GM12878 (cell line): ENCODE results near the gene GYG2. TPM values are rescaled to one million over a fixed set of nuclear protein-coding genes. Genes with fewer than 3 reads are reported as not detected.

Source experiments
- ATAC-seq: fragments of 200-7000 bp; cut with Tn5 transposase; 3 replicates; pipeline ENCODE4 v1.9.1; 2020; ENCODE audit warnings: mild to moderate bottlenecking, moderate library complexity
- BruUV-seq: library from RNA; stranded (reverse); fragments of 400-500 nt; replicated peaks from 2 replicates; lab custom pipeline; 2021; lab: Mats Ljungman, UMichigan
- CTCF ChIA-PET: fragments of 300-600 bp; sonication (Branson Sonifier 250); formaldehyde crosslinking; extraction: SDS; loops from one replicate; lab custom pipeline; 2021; ENCODE audit warnings: inconsistent platforms; lab: Yijun Ruan, JAX
- POLR2A ChIA-PET: fragments of 350-600 bp; formaldehyde crosslinking; extraction: SDS; loops from one replicate; lab custom pipeline; 2021; ENCODE audit warnings: inconsistent platforms; lab: Charles Lee
- RAD21 ChIA-PET: fragments of 300-600 bp; sonication (Branson Sonifier 250); formaldehyde crosslinking; loops from one replicate; lab custom pipeline; 2023; ENCODE audit warnings: antibody characterized with exemption; ENCODE audit not compliant: unreplicated experiment; lab: Charles Lee
- SMC1A ChIA-PET: fragments of 300-600 bp; sonication (Branson Sonifier 250); formaldehyde crosslinking; loops from one replicate; lab custom pipeline; 2023; ENCODE audit not compliant: unreplicated experiment, uncharacterized antibody; lab: Charles Lee
- DNase-seq: peaks from one replicate; pipeline ENCODE4 v3.0.0-alpha.2; 2011; ENCODE audit warnings: low read depth, low spot score
- FAIRE-seq: peaks from 3 replicates; lab custom pipeline; 2011; peaks lifted over from hg19 to GRCh38; lab: Jason Lieb, UNC
- H2AFZ ChIP-seq: 2 replicates; pipeline ENCODE4 v1.6.0; 2011; ENCODE audit warnings: low read depth, low read length, control low read depth; ENCODE audit not compliant: control insufficient read depth
- H3K27ac ChIP-seq: 2 replicates; pipeline ENCODE4 v1.5.1; 2011; ENCODE audit warnings: control low read depth; ENCODE audit not compliant: control insufficient read depth, insufficient read depth
- H3K27me3 ChIP-seq, 2 experiments: replicated peaks in 1 of 2; 2 replicates each; pipeline versions ENCODE4 v1.6.0 to v1.6.1; 2011; ENCODE audit warnings: low read length in 1 of 2; ENCODE audit not compliant: control insufficient read depth in 2 of 2, insufficient read depth in 2 of 2
- H3K36me3 ChIP-seq, 2 experiments: 2 replicates each; pipeline ENCODE4 v1.5.1; 2011; ENCODE audit warnings: low read length in 1 of 2; ENCODE audit not compliant: control insufficient read depth in 2 of 2, insufficient read depth in 2 of 2
- H3K4me1 ChIP-seq: 2 replicates; pipeline ENCODE4 v1.6.1; 2011; ENCODE audit warnings: mild to moderate bottlenecking, low read length, moderate library complexity, mixed read lengths; ENCODE audit not compliant: control insufficient read depth, insufficient read depth
- H3K4me2 ChIP-seq: 2 replicates; pipeline ENCODE4 v1.6.0; 2011; ENCODE audit warnings: control low read depth; ENCODE audit not compliant: control insufficient read depth, insufficient read depth
- H3K4me3 ChIP-seq: fragments of 200-600 bp; sonication (generic); 2 replicates; pipeline ENCODE4 v1.5.1; 2016
- H3K79me2 ChIP-seq: 2 replicates; pipeline ENCODE4 v1.6.0; 2011; ENCODE audit warnings: low read length; ENCODE audit not compliant: control insufficient read depth, insufficient read depth
- H3K9ac ChIP-seq: 2 replicates; pipeline ENCODE4 v1.8.0; 2011; ENCODE audit warnings: low read length, control low read depth, mixed read lengths; ENCODE audit not compliant: control insufficient read depth, insufficient read depth
- H3K9me3 ChIP-seq: replicated peaks from 3 replicates; pipeline ENCODE4 v1.5.1; 2011; ENCODE audit warnings: mild to moderate bottlenecking, low read length; ENCODE audit not compliant: control insufficient read depth, insufficient read depth
- H4K20me1 ChIP-seq: 2 replicates; pipeline ENCODE4 v1.6.0; 2011; ENCODE audit not compliant: control insufficient read depth, insufficient read depth
- BCL11A ChIP-seq: IDR thresholded peaks from 2 replicates; pipeline ENCODE4 v1.6.1; 2011; ENCODE audit warnings: low read depth, low read length
- CHD1 ChIP-seq: IDR thresholded peaks from 2 replicates; pipeline ENCODE4 v1.6.1; 2012; ENCODE audit warnings: low read depth, low read length, improper control_type of control experiment
- GABPA ChIP-seq: IDR thresholded peaks from 2 replicates; pipeline ENCODE4 v1.6.1; 2014; ENCODE audit warnings: antibody characterized with exemption, low read depth, mild to moderate bottlenecking, inconsistent platforms
- GATAD2B ChIP-seq: fragments of 450-650 bp; conservative IDR thresholded peaks from 2 replicates; pipeline ENCODE4 v1.6.1; 2017; ENCODE audit warnings: low read depth, mild to moderate bottlenecking, moderate library complexity
- IRF4 ChIP-seq: IDR thresholded peaks from 2 replicates; pipeline ENCODE4 v1.6.1; 2011; ENCODE audit warnings: low read depth, low read length
- KLF5 ChIP-seq: fragments of 450-650 bp; IDR thresholded peaks from 2 replicates; pipeline ENCODE4 v1.6.1; 2014; ENCODE audit warnings: mild to moderate bottlenecking; ENCODE audit not compliant: partially characterized antibody
- MAX ChIP-seq: IDR thresholded peaks from 2 replicates; pipeline ENCODE4 v1.6.1; 2012; ENCODE audit warnings: low read depth, low read length, improper control_type of control experiment
- NR2F1 ChIP-seq: fragments of 450-650 bp; conservative IDR thresholded peaks from 2 replicates; pipeline ENCODE4 v1.6.1; 2017; ENCODE audit warnings: mild to moderate bottlenecking
- POLR2A ChIP-seq: IDR thresholded peaks from 2 replicates; pipeline ENCODE4 v1.6.1; 2011; ENCODE audit warnings: low read depth, mild to moderate bottlenecking, low read length
- POLR2AphosphoS5 ChIP-seq: IDR thresholded peaks from 2 replicates; pipeline ENCODE4 v1.6.1; 2011; ENCODE audit warnings: mild to moderate bottlenecking, low read length, inconsistent platforms
- RFX5 ChIP-seq: IDR thresholded peaks from 2 replicates; pipeline ENCODE4 v1.6.1; 2011; ENCODE audit warnings: low read depth, low read length, improper control_type of control experiment
- RUNX3 ChIP-seq: IDR thresholded peaks from 2 replicates; pipeline ENCODE4 v1.6.1; 2012; ENCODE audit warnings: low read length, inconsistent platforms
- SP1 ChIP-seq: IDR thresholded peaks from one replicate; pipeline ENCODE4 v1.6.1; 2011; ENCODE audit warnings: low read depth, low read length
- SREBF1 ChIP-seq: IDR thresholded peaks from 2 replicates; pipeline ENCODE4 v1.6.1; 2012; ENCODE audit warnings: mild to moderate bottlenecking, low read length
- YBX1 ChIP-seq: fragments of 450-650 bp; IDR thresholded peaks from 2 replicates; pipeline ENCODE4 v1.6.1; 2016; ENCODE audit warnings: antibody characterized with exemption
- ZBTB40 ChIP-seq: fragments of 450-650 bp; IDR thresholded peaks from 2 replicates; pipeline ENCODE4 v1.6.1; 2016; ENCODE audit warnings: mild to moderate bottlenecking, moderate library complexity, borderline replicate concordance
- WGBS: methylation state at CpG from one replicate; pipeline ENCODE4 v1.1.6; 2016; ENCODE audit warnings: low lambda C conversion rate; ENCODE audit not compliant: insufficient replicate concordance, insufficient coverage; ENCODE audit errors: missing lambda C conversion rate; 5-methylcytosine and 5-hydroxymethylcytosine counted together
- in situ Hi-C: fragments of 300-500 bp; cut with MboI; formaldehyde crosslinking; loops from 9 replicates; pipeline ENCODE4 v1.14.3; 2018; ENCODE audit warnings: mixed read lengths
- intact Hi-C: fragments of 100-400 bp; cut with micrococcal nuclease; formaldehyde crosslinking; loops from one replicate; pipeline ENCODE4 v1.14.2; 2022; ENCODE audit not compliant: unreplicated experiment
- polyA plus RNA-seq, 11 experiments: library from polyadenylated mRNA; depleted of rRNA in 4 of 11; unstranded in 6 of 11; stranded (reverse) in 5 of 11; fragments of >200 nt; fragmentation: Nextera tagmentation in 4 of 11; fragmentation: Illumina TruSeq in 1 of 11; extraction: Ambion mirVana in 4 of 11; extraction: Trizol in 1 of 11; gene quantifications; 1 replicate in 1 of 11; 2 replicates in 10 of 11; pipeline versions ENCODE4 v1.2.1 to v1.2.3, GENCODE V29; 2011 to 2016; ENCODE audit warnings: inconsistent platforms in 2 of 11, missing spikeins in 2 of 11, low read depth in 1 of 11
- total RNA-seq, 4 experiments: library from RNA; depleted of rRNA in 3 of 4; stranded (reverse); fragments of >200 nt in 3 of 4; fragmentation: Illumina TruSeq in 1 of 4; extraction: Trizol in 1 of 4; gene quantifications; 2 replicates each; pipeline versions ENCODE4 v1.2.1 to v1.2.3, GENCODE V29; 2013 to 2021
- TF ChIP-seq, protein P1 (sequence below): fragments of 150-350 bp; IDR thresholded peaks from 2 replicates; pipeline ENCODE4 v1.6.1; 2014; ENCODE audit warnings: mild to moderate bottlenecking, low read depth, low read length
- TF ChIP-seq, protein P2 (sequence below): fragments of 450-650 bp; IDR thresholded peaks from 2 replicates; pipeline ENCODE4 v1.6.1; 2017; ENCODE audit warnings: mild to moderate bottlenecking, moderate library complexity

GYG2 gene
- total and polyA plus RNA-seq, 10 of the 15 experiments (the other 5 are each of a cell fraction or from before 2014, with no cell fraction given) = 0.05 TPM; not detected in 9

GRCh38 chrX:2908125-2908685 lies 79.5 kb downstream of the GYG2 start:
- 50% methylated on average over 2 of the region's 2 CpGs for WGBS
- ChIA-PET POLR2A (no interaction called here), SMC1A (no interaction called here), CTCF (interaction anchor here (0.6 kb wide), 1 partner anchor 33 kb away, joined by 3 read pairs; no protein-coding TSS in a partner anchor), RAD21 (no interaction called here)
- intact Hi-C loops (no loop called here), in situ Hi-C loops (no loop called here)
- Histone ChIP-seq H3K27ac (no peak overlapping the region), H3K27me3 (no peaks in the 10 kb centered on the region), H3K9me3 (no peaks in the 10 kb centered on the region; the same call in 1 of the 3 replicates), H3K4me1 (no peaks in the 10 kb centered on the region), H3K79me2 (no peaks in the 10 kb centered on the region), H2AFZ (no peak overlapping the region), H3K4me3 (no peak overlapping the region), H3K9ac (no peak overlapping the region), H3K4me2 (no peak overlapping the region), H4K20me1 (no peaks in the 10 kb centered on the region), H3K36me3 (no peaks in the 10 kb centered on the region)
- BruUV-seq = no TSS peak
- FAIRE-seq (no peak), DNase-seq (no peak), ATAC-seq (no peak)
- TF ChIP-seq YBX1 (no peak), GABPA (no peak), MAX (no peak), GATAD2B (no peak), CHD1 (no peak), IRF4 (no peak), BCL11A (no peak), ZBTB40 (no peak), SP1 (no peak), NR2F1 (no peak), RFX5 (no peak), RUNX3 (no peak), SREBF1 (no peak), POLR2A (no peak), KLF5 (no peak), POLR2AphosphoS5 (no peak)
- TF ChIP-seq, protein P1, sequence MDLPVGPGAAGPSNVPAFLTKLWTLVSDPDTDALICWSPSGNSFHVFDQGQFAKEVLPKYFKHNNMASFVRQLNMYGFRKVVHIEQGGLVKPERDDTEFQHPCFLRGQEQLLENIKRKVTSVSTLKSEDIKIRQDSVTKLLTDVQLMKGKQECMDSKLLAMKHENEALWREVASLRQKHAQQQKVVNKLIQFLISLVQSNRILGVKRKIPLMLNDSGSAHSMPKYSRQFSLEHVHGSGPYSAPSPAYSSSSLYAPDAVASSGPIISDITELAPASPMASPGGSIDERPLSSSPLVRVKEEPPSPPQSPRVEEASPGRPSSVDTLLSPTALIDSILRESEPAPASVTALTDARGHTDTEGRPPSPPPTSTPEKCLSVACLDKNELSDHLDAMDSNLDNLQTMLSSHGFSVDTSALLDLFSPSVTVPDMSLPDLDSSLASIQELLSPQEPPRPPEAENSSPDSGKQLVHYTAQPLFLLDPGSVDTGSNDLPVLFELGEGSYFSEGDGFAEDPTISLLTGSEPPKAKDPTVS = no peak
- TF ChIP-seq, protein P2, sequence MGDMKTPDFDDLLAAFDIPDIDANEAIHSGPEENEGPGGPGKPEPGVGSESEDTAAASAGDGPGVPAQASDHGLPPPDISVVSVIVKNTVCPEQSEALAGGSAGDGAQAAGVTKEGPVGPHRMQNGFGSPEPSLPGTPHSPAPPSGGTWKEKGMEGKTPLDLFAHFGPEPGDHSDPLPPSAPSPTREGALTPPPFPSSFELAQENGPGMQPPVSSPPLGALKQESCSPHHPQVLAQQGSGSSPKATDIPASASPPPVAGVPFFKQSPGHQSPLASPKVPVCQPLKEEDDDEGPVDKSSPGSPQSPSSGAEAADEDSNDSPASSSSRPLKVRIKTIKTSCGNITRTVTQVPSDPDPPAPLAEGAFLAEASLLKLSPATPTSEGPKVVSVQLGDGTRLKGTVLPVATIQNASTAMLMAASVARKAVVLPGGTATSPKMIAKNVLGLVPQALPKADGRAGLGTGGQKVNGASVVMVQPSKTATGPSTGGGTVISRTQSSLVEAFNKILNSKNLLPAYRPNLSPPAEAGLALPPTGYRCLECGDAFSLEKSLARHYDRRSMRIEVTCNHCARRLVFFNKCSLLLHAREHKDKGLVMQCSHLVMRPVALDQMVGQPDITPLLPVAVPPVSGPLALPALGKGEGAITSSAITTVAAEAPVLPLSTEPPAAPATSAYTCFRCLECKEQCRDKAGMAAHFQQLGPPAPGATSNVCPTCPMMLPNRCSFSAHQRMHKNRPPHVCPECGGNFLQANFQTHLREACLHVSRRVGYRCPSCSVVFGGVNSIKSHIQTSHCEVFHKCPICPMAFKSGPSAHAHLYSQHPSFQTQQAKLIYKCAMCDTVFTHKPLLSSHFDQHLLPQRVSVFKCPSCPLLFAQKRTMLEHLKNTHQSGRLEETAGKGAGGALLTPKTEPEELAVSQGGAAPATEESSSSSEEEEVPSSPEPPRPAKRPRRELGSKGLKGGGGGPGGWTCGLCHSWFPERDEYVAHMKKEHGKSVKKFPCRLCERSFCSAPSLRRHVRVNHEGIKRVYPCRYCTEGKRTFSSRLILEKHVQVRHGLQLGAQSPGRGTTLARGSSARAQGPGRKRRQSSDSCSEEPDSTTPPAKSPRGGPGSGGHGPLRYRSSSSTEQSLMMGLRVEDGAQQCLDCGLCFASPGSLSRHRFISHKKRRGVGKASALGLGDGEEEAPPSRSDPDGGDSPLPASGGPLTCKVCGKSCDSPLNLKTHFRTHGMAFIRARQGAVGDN = no peak
